GM12891 (cell line): ENCODE measurements around the gene MYLK4.

Experiments
- DNase-seq: peaks from one replicate; pipeline ENCODE4 v3.0.0; 2011; ENCODE audit warnings: low spot score; ENCODE audit not compliant: insufficient read length
- FAIRE-seq: peaks from 2 replicates; lab custom pipeline; 2011; peaks lifted over from hg19 to GRCh38; lab: Jason Lieb, UNC
- PAX5 ChIP-seq: IDR thresholded peaks from 2 replicates; pipeline ENCODE4 v1.6.1; 2011; ENCODE audit warnings: low read length, moderate library complexity, mild to moderate bottlenecking; ENCODE audit not compliant: insufficient read depth, severe bottlenecking
- POLR2A ChIP-seq: IDR thresholded peaks from 2 replicates; pipeline ENCODE4 v1.6.1; 2011; ENCODE audit warnings: low read depth, low read length, control low read depth
- POLR2AphosphoS5 ChIP-seq: IDR thresholded peaks from 2 replicates; pipeline ENCODE4 v1.6.1; 2011; ENCODE audit warnings: low read depth, low read length, control low read depth
- POU2F2 ChIP-seq: IDR thresholded peaks from 2 replicates; pipeline ENCODE4 v1.6.1; 2011; ENCODE audit warnings: low read depth, mild to moderate bottlenecking, control low read depth, low read length, moderate library complexity
- SPI1 ChIP-seq: IDR thresholded peaks from 2 replicates; pipeline ENCODE4 v1.6.1; 2011; ENCODE audit warnings: low read depth, low read length, control low read depth
- TAF1 ChIP-seq: IDR thresholded peaks from 2 replicates; pipeline ENCODE4 v1.6.1; 2011; ENCODE audit warnings: low read depth, low read length, control low read depth

MYLK4 gene

GRCh38 chr6:2667617-2668016, 83.1 kb downstream of the MYLK4 start:
- FAIRE-seq = no peak
- TF ChIP-seq POU2F2 (no peak), POLR2A (no peak), POLR2AphosphoS5 (no peak), PAX5 (no peak), TAF1 (no peak), SPI1 (no peak)
- DNase-seq = no peak

GRCh38 chr6:2666906-2667575, 83.7 kb downstream of the MYLK4 start:
- no peak for DNase-seq
- no peak for FAIRE-seq
- no peak for TF ChIP-seq PAX5
- no peak for TF ChIP-seq POU2F2
- no peak for TF ChIP-seq POLR2A
- no peak for TF ChIP-seq SPI1
- TF ChIP-seq POLR2AphosphoS5 = no peak
- TF ChIP-seq TAF1 = no peak

GRCh38 chr6:2665146-2666070, 85.3 kb downstream of the MYLK4 start:
- TF ChIP-seq POLR2A (no peak), SPI1 (no peak), TAF1 (no peak), PAX5 (no peak), POLR2AphosphoS5 (no peak), POU2F2 (no peak)
- FAIRE-seq (no peak), DNase-seq (no peak)

- DNase-seq (no peak), FAIRE-seq (no peak)
- TF ChIP-seq POLR2AphosphoS5 (no peak), TAF1 (no peak), POU2F2 (no peak), PAX5 (no peak), SPI1 (no peak), POLR2A (no peak)
These were observed 87.6 kb downstream of the MYLK4 start for GRCh38 chr6:2663123-2663522.

- no peak for TF ChIP-seq SPI1
- TF ChIP-seq POLR2AphosphoS5 = no peak
- TF ChIP-seq POLR2A = no peak
- no peak for TF ChIP-seq PAX5
- no peak for FAIRE-seq
These were observed 89.1 kb downstream of the MYLK4 start for GRCh38 chr6:2661651-2662050.

GRCh38 chr6:2659882-2660281, 90.8 kb downstream of the MYLK4 start:
- no peak for FAIRE-seq
- DNase-seq = no peak
- TF ChIP-seq PAX5 (no peak), POLR2AphosphoS5 (no peak), POU2F2 (no peak), TAF1 (no peak), SPI1 (no peak), POLR2A (no peak)

More at GRCh38 chr6:2661651-2662050, 89.1 kb downstream of the MYLK4 start:
- no peak for DNase-seq

- TF ChIP-seq POU2F2 = no peak
- no peak for TF ChIP-seq PAX5
- TF ChIP-seq POLR2AphosphoS5 = no peak
- TF ChIP-seq POLR2A = no peak
- no peak for TF ChIP-seq TAF1
- no peak for TF ChIP-seq SPI1
- FAIRE-seq = peak; percentile 13
These were observed 91.3 kb downstream of the MYLK4 start for GRCh38 chr6:2659381-2659780.

GRCh38 chr6:2658788-2659187, 91.9 kb downstream of the MYLK4 start:
- DNase-seq (no peak), FAIRE-seq (no peak)
- TF ChIP-seq TAF1 (no peak), PAX5 (peak; percentile 97), POU2F2 (peak; percentile 68; the same call in 1 of the 2 replicates), SPI1 (peak; percentile 100), POLR2AphosphoS5 (no peak), POLR2A (no peak)

More at GRCh38 chr6:2659381-2659780, 91.3 kb downstream of the MYLK4 start:
- no peak for DNase-seq

- no peak for DNase-seq
- TF ChIP-seq SPI1 (no peak), TAF1 (no peak), POLR2A (no peak), POLR2AphosphoS5 (no peak), POU2F2 (no peak)
- peak; percentile 88 for FAIRE-seq
These were observed 94.2 kb downstream of the MYLK4 start for GRCh38 chr6:2656460-2657079.

GRCh38 chr6:2655844-2656433, 94.8 kb downstream of the MYLK4 start:
- FAIRE-seq (no peak), DNase-seq (no peak)
- TF ChIP-seq PAX5 = no peak
- no peak for TF ChIP-seq POLR2A
- TF ChIP-seq POU2F2 = no peak
- no peak for TF ChIP-seq TAF1
- TF ChIP-seq SPI1 = no peak
- TF ChIP-seq POLR2AphosphoS5 = no peak
